Peyer's patch (tissue), 4 donors: ENCODE measurements around the gene PIEZO1. TPM values are rescaled to one million over a fixed set of nuclear protein-coding genes. Genes with fewer than 3 reads are reported as not detected.
A peak's percentile ranks its signal among the peaks of the same experiment; 100 is the strongest.

Experiments
- DNase-seq, 3 donors: peaks; one replicate each; pipeline ENCODE4 v3.0.0-alpha.2; 2017 to 2019
- H3K27ac ChIP-seq, 4 donors: fragments of 200-600 bp; sonication (generic); one replicate each; pipeline ENCODE4 v1.5.1; 2016 to 2019
- H3K27me3 ChIP-seq, 2 donors: fragments of 200-600 bp; sonication (generic); one replicate each; pipeline ENCODE4 v1.5.1; 2019
- H3K36me3 ChIP-seq, 3 donors: fragments of 200-600 bp; sonication (generic); one replicate each; pipeline ENCODE4 v1.5.1; 2016 to 2019
- H3K4me1 ChIP-seq, 4 donors: fragments of 200-600 bp; sonication (generic); one replicate each; pipeline ENCODE4 v1.5.1; 2016 to 2019
- H3K4me3 ChIP-seq, 4 donors: fragments of 200-600 bp; sonication (generic); 1 replicate in 3 of 4; 2 replicates in 1 of 4; pipeline ENCODE4 v1.5.1; 2016 to 2019; ENCODE audit warnings: mild to moderate bottlenecking in 1 of 4
- H3K9me3 ChIP-seq, 4 donors: fragments of 200-600 bp; sonication (generic); one replicate each; pipeline ENCODE4 v1.5.1; 2016 to 2019; ENCODE audit warnings: mild to moderate bottlenecking in 1 of 4
- CTCF ChIP-seq, 6 experiments: fragments of 450-650 bp in 4 of 6; fragments of 200-600 bp in 2 of 6; sonication (generic) in 1 of 6; IDR thresholded peaks; one replicate each; pipeline ENCODE4 v1.5.1; 2017 to 2019; ENCODE audit warnings: antibody characterized with exemption in 6 of 6, mild to moderate bottlenecking in 3 of 6, moderate library complexity in 1 of 6
- POLR2A ChIP-seq, 2 donors: fragments of 450-650 bp; IDR thresholded peaks; one replicate each; pipeline ENCODE4 v1.5.1; 2017; ENCODE audit warnings: antibody characterized with exemption in 2 of 2, mild to moderate bottlenecking in 2 of 2, moderate library complexity in 2 of 2
- total RNA-seq, 4 donors: library from RNA; depleted of rRNA; stranded (reverse); fragments of >200 nt; gene quantifications; one replicate each; pipeline ENCODE4 v1.1.0, GENCODE V29; 2016

The PIEZO1 gene
- total RNA-seq, 4 donors from 2014 or later = 76.9 to 218 (median 183) TPM

GRCh38 chr16:88815901-88816589 is 31.0 kb upstream of the PIEZO1 start:
- DNase-seq = peak; percentile 52 to 72 (median 69)
- H3K27me3 ChIP-seq = no peaks in the 10 kb centered on the region
- H3K9me3 ChIP-seq = no peaks in the 10 kb centered on the region
- H3K36me3 ChIP-seq = no peaks in the 10 kb centered on the region
- no peak overlapping the region for H3K4me3 ChIP-seq
- no peak overlapping the region for H3K27ac ChIP-seq
- H3K4me1 ChIP-seq = peaks cover 0 to 14% (median 8%) of the 10 kb centered on the region in 4 donors
- TF ChIP-seq CTCF (IDR thresholded peaks at IDR 0.05) (peak; percentile 49 to 82 (median 78)), POLR2A (IDR thresholded peaks at IDR 0.05) (no peak)

GRCh38 chr16:88815227-88815626 is 30.2 kb upstream of the PIEZO1 start:
- H3K4me3 ChIP-seq = no peak overlapping the region
- H3K27ac ChIP-seq = no peak overlapping the region
- H3K27me3 ChIP-seq = no peaks in the 10 kb centered on the region
- H3K4me1 ChIP-seq = peaks cover 0 to 22% (median 16%) of the 10 kb centered on the region in 4 donors
- H3K36me3 ChIP-seq = no peaks in the 10 kb centered on the region
- TF ChIP-seq POLR2A (IDR thresholded peaks at IDR 0.05) = no peak
- TF ChIP-seq CTCF (IDR thresholded peaks at IDR 0.05) = no peak
- H3K9me3 ChIP-seq = no peaks in the 10 kb centered on the region
- no peak for DNase-seq

GRCh38 chr16:88814144-88814502 is 29.1 kb upstream of the PIEZO1 start:
- Histone ChIP-seq H3K4me3 (no peak overlapping the region), H3K27ac (no peak overlapping the region), H3K9me3 (no peaks in the 10 kb centered on the region), H3K27me3 (no peaks in the 10 kb centered on the region), H3K36me3 (peaks cover 0 to 7% (median 0%) of the 10 kb centered on the region in 3 donors), H3K4me1 (peaks cover 0 to 29% (median 19%) of the 10 kb centered on the region in 4 donors)
- no peak for DNase-seq
- no peak for TF ChIP-seq POLR2A (IDR thresholded peaks at IDR 0.05)
- no peak for TF ChIP-seq CTCF (IDR thresholded peaks at IDR 0.05)

- H3K27me3 ChIP-seq = no peaks in the 10 kb centered on the region
- TF ChIP-seq CTCF (IDR thresholded peaks at IDR 0.05) (no peak), POLR2A (IDR thresholded peaks at IDR 0.05) (no peak)
- peak overlapping the region in 1 of 4 donors; percentile 86 for H3K4me3 ChIP-seq
- H3K9me3 ChIP-seq = no peaks in the 10 kb centered on the region
- H3K4me1 ChIP-seq = peaks cover 0 to 29% (median 19%) of the 10 kb centered on the region in 4 donors
- peak overlapping the region; percentile 93 to 97 (median 94) for H3K27ac ChIP-seq
- H3K36me3 ChIP-seq = peaks cover 0 to 13% (median 0%) of the 10 kb centered on the region in 3 donors
- no peak for DNase-seq
Measured at GRCh38 chr16:88813269-88814143, 28.5 kb upstream of the PIEZO1 start.

- DNase-seq = no peak
- H3K4me1 ChIP-seq = peaks cover 0 to 29% (median 19%) of the 10 kb centered on the region in 4 donors
Measured at GRCh38 chr16:88812513-88813268, 27.7 kb upstream of the PIEZO1 start.

More at GRCh38 chr16:88812513-88813268, 27.7 kb upstream of the PIEZO1 start:
- Histone ChIP-seq H3K27me3 (no peaks in the 10 kb centered on the region), H3K36me3 (peaks cover 0 to 18% (median 0%) of the 10 kb centered on the region in 3 donors), H3K9me3 (no peaks in the 10 kb centered on the region), H3K27ac (peak overlapping the region; percentile 93 to 97 (median 94)), H3K4me3 (peak overlapping the region; percentile 77 to 91 (median 84))
- TF ChIP-seq CTCF (IDR thresholded peaks at IDR 0.05) (no peak), POLR2A (IDR thresholded peaks at IDR 0.05) (no peak)
